WTC11 (cell line): ENCODE measurements around the gene OR8B4.

Experiments
- HMGXB4 ChIP-seq: sonication (generic); formaldehyde crosslinking; IDR thresholded peaks from 2 replicates; pipeline ENCODE4 v1.8.1; 2023; ENCODE audit warnings: mild to moderate bottlenecking, moderate library complexity, missing genetic modification reagents
- TF ChIP-seq, protein P1 (sequence below): fragments of 200-600 bp; IDR thresholded peaks from 2 replicates; pipeline ENCODE4 v1.8.0; 2022; ENCODE audit warnings: antibody characterized with exemption

DNA sequence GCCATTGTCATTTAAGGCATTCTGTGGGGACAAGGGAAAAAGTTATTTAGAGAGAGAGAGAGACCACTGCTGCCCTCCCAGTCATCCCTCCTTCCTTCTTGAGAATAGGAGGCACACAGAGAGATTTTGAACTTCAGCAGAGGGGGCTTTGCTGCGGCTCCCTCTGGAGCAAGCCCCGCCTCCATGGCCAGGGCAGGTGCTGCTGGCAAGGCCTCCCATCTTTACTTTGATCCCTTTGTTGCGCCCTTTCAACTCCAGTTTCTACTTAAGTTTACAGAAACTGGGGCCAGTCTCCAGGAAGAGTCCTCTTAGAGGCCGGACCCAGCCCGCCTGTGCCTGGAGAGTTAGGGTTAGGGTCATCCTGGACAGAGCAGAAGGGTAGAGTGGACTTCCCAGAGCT, 16.4 kb upstream of the OR8B4 start:
- TF ChIP-seq HMGXB4 (CRISPR knock-in tag) = no peak
- TF ChIP-seq, protein P1, sequence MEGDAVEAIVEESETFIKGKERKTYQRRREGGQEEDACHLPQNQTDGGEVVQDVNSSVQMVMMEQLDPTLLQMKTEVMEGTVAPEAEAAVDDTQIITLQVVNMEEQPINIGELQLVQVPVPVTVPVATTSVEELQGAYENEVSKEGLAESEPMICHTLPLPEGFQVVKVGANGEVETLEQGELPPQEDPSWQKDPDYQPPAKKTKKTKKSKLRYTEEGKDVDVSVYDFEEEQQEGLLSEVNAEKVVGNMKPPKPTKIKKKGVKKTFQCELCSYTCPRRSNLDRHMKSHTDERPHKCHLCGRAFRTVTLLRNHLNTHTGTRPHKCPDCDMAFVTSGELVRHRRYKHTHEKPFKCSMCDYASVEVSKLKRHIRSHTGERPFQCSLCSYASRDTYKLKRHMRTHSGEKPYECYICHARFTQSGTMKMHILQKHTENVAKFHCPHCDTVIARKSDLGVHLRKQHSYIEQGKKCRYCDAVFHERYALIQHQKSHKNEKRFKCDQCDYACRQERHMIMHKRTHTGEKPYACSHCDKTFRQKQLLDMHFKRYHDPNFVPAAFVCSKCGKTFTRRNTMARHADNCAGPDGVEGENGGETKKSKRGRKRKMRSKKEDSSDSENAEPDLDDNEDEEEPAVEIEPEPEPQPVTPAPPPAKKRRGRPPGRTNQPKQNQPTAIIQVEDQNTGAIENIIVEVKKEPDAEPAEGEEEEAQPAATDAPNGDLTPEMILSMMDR = no peak
